H1 (cell line): Measurements from ENCODE around the gene THRB. TPM values are rescaled to one million over a fixed set of nuclear protein-coding genes. Genes with fewer than 3 reads are reported as not detected.

Experiments
- CEBPB ChIP-seq: IDR thresholded peaks from 2 replicates; pipeline ENCODE4 v1.6.1; 2012; ENCODE audit warnings: low read depth, low read length
- CHD7 ChIP-seq: fragments of 300-600 bp; sonication (generic); IDR thresholded peaks from 2 replicates; pipeline ENCODE4 v1.7.1; 2012; ENCODE audit warnings: low read length, moderate library complexity, mild to moderate bottlenecking, inconsistent platforms; ENCODE audit not compliant: insufficient replicate concordance
- GABPA ChIP-seq: IDR thresholded peaks from 2 replicates; pipeline ENCODE4 v1.6.1; 2011; ENCODE audit warnings: mild to moderate bottlenecking, low read length, moderate library complexity, borderline replicate concordance; ENCODE audit not compliant: insufficient read depth
- KDM4A ChIP-seq: IDR thresholded peaks from one replicate; pipeline ENCODE4 v1.7.1; 2012; ENCODE audit warnings: low read depth, mild to moderate bottlenecking, moderate library complexity, low read length, inconsistent platforms; ENCODE audit not compliant: severe bottlenecking
- NRF1 ChIP-seq: IDR thresholded peaks from 2 replicates; pipeline ENCODE4 v1.6.1; 2011; ENCODE audit warnings: mild to moderate bottlenecking, low read depth, low read length, improper control_type of control experiment
- POLR2AphosphoS5 ChIP-seq: IDR thresholded peaks from 2 replicates; pipeline ENCODE4 v1.6.1; 2011; ENCODE audit warnings: low read depth, low read length
- polyA plus RNA-seq, 7 experiments: library from polyadenylated mRNA; depleted of rRNA in 3 of 7; stranded (reverse) in 5 of 7; unstranded in 2 of 7; fragments of >200 nt in 5 of 7; fragments of 200-250 nt in 2 of 7; gene quantifications; 1 replicate in 5 of 7; 2 replicates in 1 of 7; 4 replicates in 1 of 7; pipeline versions ENCODE4 v1.2.1 to v1.2.3, GENCODE V29; 2011 to 2013; ENCODE audit warnings: missing spikeins in 2 of 7, mixed read lengths in 2 of 7
- total RNA-seq: library from RNA; stranded (reverse); fragmentation: NEBNext Ultra II Directional; extraction: Animal tissue kit (Norgen Biotek cat#: 25700); gene quantifications from 2 replicates; pipeline ENCODE4 v1.2.1, GENCODE V29; 2021

Gene THRB
- total and polyA plus RNA-seq, 2 of the 8 experiments (the other 6 are each of a cell fraction or from before 2014, with no cell fraction given) = 0.98 to 3.9 TPM

GRCh38 chr3:24315356-24315755 is 179.3 kb downstream of the THRB start (continued):
- TF ChIP-seq CHD7 (no peak), KDM4A (no peak), GABPA (no peak), CEBPB (no peak), NRF1 (no peak), POLR2AphosphoS5 (no peak)
